HG03280 (cell line): ENCODE measurements around the gene GPATCH8.
"Not testable (repeated sequence)": the region's sequence is repeated elsewhere in the genome, so short reads cannot be mapped to it uniquely, and the experiment has no call there.

Source experiments
- ATAC-seq: cut with Tn5 transposase; IDR thresholded peaks from one replicate; pipeline ENCODE4 v1.9.1; 2021; ENCODE audit warnings: mild to moderate bottlenecking, moderate library complexity; ENCODE audit not compliant: unreplicated experiment

GPATCH8 gene

GRCh38 chr17:44527954-44528353 is 24.7 kb upstream of the GPATCH8 start:
- ATAC-seq: no peak

DNA sequence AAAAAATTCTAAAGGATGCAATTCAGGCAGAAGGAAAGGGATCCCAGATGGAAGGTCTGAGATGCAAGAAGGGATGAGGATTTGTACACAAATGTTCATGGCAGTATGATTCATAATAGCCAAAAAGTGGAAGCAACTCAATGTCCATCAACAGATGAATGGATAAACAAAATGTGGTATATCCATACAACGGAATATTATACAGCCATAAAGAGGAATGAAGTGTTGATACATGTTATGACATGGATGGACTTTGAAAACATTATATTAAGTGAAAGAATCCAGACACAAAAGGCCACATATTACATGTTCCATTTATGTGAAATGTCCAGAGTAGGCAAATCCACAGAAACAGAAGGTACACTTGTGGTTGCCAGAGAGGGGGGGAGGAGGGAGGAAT is 23.9 kb upstream of the GPATCH8 start:
- ATAC-seq: no peak

GRCh38 chr17:44523672-44523972 is 20.4 kb upstream of the GPATCH8 start:
- no peak for ATAC-seq

DNA sequence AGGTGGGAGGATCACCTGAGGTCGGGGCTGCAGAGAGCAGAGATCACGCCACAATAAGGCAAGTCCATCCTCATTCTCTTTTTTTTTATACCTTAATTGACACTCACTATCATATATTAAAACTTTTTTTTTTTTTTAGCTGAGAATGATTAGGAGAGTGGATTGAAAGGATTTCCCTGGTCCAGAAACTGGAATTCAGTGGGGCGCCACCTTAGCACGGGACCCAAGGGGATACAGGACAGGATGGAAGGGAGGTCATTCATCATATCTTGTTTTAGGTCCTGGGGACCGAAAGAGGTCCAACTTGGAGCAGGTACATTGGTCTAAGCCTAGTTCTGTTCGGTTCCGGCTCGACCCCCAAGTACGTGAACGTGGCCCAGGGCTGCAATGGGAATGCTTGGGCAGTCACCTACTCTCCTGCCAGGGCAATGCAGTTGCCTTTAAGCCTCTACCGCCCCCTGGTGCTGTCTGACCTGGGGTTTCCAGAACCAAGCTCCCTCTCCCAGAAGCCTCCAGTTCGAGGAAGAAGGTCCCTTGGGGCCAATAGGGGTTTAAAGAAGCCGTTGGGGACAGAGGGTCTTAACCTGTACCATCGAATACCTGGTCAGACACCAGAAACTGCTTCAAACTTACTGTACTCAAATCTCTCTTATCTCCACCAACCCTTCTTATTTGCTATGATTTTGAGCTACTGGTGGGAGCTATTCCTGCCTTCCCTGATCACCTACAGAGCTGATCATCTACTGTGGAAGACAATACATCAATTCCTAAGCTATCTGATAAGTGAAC is 19.9 kb upstream of the GPATCH8 start:
- ATAC-seq: no peak

- no peak for ATAC-seq
These were observed 14.8 kb upstream of the GPATCH8 start for GRCh38 chr17:44518032-44518431.

- not testable (repeated sequence) for ATAC-seq
These were observed 8.3 kb upstream of the GPATCH8 start for GRCh38 chr17:44511241-44512134.

DNA sequence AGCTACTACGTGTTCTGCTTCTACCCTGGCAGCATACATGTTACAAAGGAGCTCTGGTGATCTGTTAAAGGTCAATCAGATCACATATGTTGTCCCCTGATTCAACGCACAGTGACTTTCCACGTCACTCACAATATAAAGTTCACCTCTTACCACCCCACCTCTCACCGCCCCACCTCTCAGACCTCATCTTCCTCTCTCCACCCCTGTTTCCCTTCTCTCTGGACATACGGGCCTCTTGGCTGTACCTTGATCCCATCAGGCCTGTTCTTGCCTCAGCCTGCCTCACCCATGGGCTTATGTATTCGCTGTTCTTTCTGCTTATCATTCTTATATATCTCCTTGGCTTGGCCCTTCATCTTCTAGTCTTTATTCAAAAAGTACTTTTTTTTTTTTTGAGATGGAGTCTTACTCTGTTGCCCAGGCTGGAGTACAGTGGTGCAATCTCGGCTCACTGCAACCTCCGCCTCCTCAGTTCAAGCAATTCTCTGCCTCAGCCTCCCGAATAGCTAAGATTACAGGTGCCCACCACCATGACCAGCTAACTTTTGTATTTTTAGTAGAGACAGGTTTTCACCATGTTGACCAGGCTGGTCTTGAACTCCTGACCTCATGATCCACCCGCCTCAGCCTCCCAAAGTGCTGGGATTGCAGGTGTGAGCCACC is 3.9 kb upstream of the GPATCH8 start:
- ATAC-seq: not testable (repeated sequence)

DNA sequence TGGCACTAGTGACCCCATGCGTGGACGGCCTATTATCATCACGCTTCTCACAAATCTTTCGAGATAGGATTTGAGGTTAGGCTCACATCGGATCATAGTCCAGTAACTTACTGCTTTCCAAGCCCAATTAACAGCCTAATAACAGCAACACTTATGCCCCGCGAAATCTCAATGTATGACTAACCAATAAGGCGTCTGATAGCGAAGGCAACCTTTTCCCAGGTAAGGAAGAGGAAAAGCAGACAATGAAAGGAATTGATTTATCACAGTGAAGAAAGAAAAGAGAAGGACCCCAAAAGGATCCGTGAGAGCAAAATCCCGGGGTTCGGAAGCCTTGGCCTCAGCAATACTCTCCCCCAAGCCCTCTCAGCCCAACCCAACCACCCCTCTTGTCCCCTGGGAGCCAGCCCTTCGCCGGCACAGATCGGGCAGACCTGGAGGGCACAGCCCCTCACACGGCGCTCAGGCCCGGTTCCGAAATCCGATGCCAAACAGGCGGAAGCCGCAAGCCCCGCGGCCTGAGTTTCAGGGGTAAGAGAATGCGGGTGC is 534 bp downstream of the GPATCH8 start:
- ATAC-seq: no peak

- no peak for ATAC-seq
These were observed 1.3 kb downstream of the GPATCH8 start for GRCh38 chr17:44501866-44502375.

- ATAC-seq: no peak
These were observed 3.5 kb downstream of the GPATCH8 start for GRCh38 chr17:44499722-44500121.

DNA sequence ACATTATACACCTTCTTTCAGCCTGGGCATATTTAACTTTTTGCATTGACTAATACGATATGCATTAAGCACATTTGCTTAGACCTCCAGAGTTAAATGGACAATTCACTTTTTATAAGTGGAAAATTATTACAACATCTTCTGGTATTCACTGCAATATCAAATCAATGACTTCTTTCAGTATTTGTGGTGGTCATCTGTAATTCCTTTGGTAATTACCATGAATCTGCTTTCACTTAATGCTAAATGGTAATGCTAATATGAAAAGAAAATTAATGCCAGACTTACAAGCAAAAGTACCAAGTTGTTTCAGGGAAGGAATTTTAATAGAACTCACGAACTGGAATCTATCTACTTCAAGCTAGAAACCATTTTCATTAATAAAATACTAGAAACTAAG is 6.4 kb downstream of the GPATCH8 start:
- ATAC-seq: no peak

DNA sequence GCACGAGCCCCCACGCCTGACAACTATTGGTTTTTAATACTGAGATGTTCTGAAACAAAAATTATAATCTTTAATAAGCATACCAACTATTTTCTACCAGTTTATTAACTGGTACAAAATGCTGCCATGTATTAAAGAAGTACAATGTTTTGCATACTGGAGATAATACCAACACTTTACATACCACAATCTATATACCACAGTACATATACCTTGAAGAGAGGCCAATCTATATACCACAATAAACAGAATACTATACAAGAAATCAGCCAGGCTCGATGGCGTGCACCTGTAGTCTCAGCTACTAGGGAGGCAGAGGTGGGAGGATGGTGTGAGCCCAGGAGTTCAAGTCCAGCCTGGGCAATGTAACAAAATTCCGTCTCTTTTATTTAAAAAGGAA is 9.9 kb downstream of the GPATCH8 start:
- ATAC-seq: no peak

GRCh38 chr17:44492706-44493272 is 10.4 kb downstream of the GPATCH8 start:
- no peak for ATAC-seq

DNA sequence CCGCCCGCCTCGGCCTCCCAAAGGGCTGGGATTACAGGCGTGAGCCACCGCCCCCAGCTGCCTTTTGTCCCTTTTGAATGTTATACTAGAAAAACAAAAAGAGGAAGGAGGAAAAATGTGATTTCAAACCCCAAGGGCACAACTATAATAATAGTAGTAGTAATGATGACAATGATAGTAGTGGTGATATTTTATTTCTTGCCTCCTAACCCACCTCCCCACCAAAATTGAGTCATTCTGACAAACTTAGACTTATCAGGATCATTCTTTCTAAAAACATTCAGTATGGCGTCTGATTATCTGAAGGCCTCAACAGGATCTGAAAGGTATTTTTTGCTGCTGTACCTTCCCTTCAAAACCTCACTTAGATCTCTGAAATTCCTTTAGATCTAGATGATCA is 13.6 kb downstream of the GPATCH8 start:
- ATAC-seq: no peak

DNA sequence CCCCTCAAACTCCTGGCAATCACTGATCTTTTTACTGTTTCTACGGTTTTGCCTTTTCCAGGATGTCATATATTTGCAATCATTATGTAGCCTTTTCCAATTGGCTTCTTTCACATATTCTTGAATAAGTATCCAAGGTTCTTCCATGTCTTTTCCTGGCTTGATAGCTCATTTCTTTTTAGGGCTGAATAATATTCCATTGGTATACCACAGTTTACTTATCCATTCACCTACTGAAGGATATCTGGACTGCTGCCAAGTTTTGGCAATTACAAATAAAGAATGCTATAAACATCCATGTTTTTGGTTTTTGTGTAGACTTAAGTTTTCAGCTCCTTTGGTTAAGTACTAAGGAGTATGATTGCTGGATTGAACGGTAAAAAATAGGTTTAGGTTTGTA is 16.0 kb downstream of the GPATCH8 start:
- no peak for ATAC-seq

DNA sequence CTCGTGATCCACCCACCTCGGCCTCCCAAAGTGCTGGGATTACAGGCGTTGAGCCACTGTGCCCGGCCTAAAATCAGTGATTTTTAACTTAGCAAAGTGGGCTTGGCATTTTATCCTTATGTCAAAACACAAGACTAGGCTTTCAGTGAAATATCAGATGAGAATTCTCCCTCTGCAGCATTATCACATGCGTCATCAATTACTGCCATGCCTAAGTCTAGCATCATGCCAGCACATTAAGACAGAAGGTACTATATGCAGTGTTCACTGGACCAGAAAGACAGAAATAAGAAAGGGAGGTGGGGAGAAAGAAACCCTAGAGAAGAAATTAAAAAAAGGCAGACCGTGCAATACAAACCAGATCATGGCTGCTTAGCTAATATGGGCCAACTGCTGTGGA is 29.8 kb downstream of the GPATCH8 start:
- no peak for ATAC-seq

DNA sequence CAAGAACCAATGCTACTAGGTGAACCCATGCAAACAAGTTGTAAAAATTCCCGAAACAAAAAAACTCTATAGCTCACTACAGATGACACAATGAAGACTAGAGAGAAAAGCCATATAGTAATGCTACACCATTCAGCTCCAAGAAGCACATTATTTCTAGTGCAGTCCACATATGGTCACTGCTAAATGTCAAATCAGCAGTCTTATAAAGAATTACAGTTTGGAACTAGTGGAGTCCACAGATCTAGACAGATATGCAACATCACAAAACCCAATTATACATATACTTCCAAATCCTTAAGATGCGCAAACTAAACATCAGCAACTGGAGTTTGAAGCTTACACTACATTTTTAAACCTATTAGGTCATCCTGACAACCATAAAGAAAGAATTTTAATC is 33.5 kb downstream of the GPATCH8 start:
- ATAC-seq: no peak

GRCh38 chr17:44467108-44467507 is 36.1 kb downstream of the GPATCH8 start:
- no peak for ATAC-seq

- ATAC-seq: no peak
These were observed 36.9 kb downstream of the GPATCH8 start for GRCh38 chr17:44466339-44466738.

GRCh38 chr17:44465897-44466296 is 37.3 kb downstream of the GPATCH8 start:
- ATAC-seq: no peak

DNA sequence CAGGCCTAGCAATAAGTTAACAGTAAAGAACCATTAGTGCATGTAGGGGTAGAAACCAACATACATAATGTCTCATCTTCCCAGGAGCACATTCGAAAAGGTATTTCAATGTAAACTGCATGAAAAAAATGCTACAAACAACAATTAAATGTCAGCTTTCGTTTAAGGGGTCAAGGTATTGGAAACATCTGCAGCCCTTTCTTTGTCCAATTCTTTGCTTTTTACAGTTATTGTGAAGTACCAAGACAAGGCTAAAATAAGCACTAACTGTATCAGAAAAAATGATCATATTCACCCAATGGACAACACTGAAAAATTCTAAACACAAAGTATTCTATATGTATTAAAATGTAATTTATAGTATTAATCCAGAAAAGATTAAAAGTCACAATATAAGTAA is 37.9 kb downstream of the GPATCH8 start:
- ATAC-seq: no peak
